ENCODE data around the gene GIGYF2. TPM values are rescaled to one million over a fixed set of nuclear protein-coding genes. Genes with fewer than 3 reads are reported as not detected.

GIGYF2 gene
- total and polyA plus RNA-seq, 2 of the 13 experiments (the other 11 are each of a cell fraction or from before 2014, with no cell fraction given), result 44.9 to 73.5 TPM

DNA sequence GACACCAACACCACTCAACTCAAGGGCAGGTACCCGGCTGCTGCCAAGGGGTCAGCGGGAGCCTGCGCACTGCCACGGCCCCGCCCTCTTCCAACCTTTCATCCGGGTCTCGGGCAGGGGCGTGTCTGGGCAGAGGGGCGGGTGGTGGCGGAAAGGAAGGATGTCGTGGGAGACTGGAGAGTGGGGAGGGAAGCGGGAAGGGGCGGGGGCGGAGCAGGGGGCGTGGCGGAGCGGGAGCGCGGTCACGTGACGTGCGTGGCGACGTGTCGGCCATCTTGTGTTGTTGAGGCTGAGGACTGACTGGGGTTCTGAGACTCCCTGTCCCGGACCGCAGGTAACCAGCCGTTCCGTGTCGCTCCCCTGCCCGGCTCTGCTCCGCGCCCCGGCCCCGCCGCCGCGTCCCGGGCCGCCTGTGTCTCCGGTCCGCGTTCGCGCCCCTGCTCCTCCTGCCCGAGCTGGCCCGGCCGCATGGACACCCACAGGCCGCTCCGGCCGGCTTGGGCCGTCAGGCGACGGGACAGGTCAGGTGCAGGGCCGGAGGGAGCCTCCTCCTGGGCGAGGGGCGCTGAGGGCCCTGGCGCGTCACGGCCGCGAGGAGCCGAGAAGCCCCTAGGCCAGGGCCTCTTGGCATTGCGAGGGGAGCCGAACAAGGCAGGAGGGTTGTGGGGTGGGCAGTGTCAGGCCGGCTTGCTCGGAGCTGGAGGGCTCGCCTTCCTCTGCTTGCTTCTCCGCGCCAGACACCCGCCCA, at the start of gene GIGYF2 (continued):
- no peak; the same call in 1 of the 2 replicates for TF ChIP-seq CCDC6 (CRISPR knock-in tag; IDR thresholded peaks at IDR 0.05)
- TF ChIP-seq, protein P1, sequence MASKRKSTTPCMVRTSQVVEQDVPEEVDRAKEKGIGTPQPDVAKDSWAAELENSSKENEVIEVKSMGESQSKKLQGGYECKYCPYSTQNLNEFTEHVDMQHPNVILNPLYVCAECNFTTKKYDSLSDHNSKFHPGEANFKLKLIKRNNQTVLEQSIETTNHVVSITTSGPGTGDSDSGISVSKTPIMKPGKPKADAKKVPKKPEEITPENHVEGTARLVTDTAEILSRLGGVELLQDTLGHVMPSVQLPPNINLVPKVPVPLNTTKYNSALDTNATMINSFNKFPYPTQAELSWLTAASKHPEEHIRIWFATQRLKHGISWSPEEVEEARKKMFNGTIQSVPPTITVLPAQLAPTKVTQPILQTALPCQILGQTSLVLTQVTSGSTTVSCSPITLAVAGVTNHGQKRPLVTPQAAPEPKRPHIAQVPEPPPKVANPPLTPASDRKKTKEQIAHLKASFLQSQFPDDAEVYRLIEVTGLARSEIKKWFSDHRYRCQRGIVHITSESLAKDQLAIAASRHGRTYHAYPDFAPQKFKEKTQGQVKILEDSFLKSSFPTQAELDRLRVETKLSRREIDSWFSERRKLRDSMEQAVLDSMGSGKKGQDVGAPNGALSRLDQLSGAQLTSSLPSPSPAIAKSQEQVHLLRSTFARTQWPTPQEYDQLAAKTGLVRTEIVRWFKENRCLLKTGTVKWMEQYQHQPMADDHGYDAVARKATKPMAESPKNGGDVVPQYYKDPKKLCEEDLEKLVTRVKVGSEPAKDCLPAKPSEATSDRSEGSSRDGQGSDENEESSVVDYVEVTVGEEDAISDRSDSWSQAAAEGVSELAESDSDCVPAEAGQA (IDR thresholded peaks at IDR 0.05; ENCODE audit: low read depth), result peak; percentile 87
- TF ChIP-seq, protein P1 (CRISPR knock-in tag; IDR thresholded peaks at IDR 0.05; ENCODE audit: borderline replicate concordance), result no peak
- no peak for TF ChIP-seq ZNF17 (CRISPR knock-in tag; IDR thresholded peaks at IDR 0.05)
- TF ChIP-seq, protein P2, sequence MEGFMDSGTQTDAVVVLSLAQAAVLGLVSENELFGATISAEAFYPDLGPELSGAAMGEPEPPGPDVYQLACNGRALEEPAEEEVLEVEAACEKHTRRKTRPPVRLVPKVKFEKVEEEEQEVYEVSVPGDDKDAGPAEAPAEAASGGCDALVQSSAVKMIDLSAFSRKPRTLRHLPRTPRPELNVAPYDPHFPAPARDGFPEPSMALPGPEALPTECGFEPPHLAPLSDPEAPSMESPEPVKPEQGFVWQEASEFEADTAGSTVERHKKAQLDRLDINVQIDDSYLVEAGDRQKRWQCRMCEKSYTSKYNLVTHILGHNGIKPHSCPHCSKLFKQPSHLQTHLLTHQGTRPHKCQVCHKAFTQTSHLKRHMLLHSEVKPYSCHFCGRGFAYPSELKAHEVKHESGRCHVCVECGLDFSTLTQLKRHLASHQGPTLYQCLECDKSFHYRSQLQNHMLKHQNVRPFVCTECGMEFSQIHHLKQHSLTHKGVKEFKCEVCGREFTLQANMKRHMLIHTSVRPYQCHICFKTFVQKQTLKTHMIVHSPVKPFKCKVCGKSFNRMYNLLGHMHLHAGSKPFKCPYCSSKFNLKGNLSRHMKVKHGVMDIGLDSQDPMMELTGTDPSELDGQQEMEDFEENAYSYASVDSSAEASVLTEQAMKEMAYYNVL (CRISPR knock-in tag; IDR thresholded peaks at IDR 0.05; ENCODE audit: borderline replicate concordance), result peak; percentile 12; the same call in 1 of the 2 replicates
- no peak for TF ChIP-seq NFE2 (CRISPR knock-in tag; IDR thresholded peaks at IDR 0.05)
- TF ChIP-seq, protein P3, sequence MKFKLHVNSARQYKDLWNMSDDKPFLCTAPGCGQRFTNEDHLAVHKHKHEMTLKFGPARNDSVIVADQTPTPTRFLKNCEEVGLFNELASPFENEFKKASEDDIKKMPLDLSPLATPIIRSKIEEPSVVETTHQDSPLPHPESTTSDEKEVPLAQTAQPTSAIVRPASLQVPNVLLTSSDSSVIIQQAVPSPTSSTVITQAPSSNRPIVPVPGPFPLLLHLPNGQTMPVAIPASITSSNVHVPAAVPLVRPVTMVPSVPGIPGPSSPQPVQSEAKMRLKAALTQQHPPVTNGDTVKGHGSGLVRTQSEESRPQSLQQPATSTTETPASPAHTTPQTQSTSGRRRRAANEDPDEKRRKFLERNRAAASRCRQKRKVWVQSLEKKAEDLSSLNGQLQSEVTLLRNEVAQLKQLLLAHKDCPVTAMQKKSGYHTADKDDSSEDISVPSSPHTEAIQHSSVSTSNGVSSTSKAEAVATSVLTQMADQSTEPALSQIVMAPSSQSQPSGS (CRISPR knock-in tag; IDR thresholded peaks at IDR 0.05), result no peak
- TF ChIP-seq NFYC (CRISPR knock-in tag; IDR thresholded peaks at IDR 0.05), result 0 out of 2 replicates have a peak, but pooled peaks have one; percentile 16
- peak; percentile 96 for TF ChIP-seq PHF8 (CRISPR knock-in tag; IDR thresholded peaks at IDR 0.05)
- TF ChIP-seq, protein P4, sequence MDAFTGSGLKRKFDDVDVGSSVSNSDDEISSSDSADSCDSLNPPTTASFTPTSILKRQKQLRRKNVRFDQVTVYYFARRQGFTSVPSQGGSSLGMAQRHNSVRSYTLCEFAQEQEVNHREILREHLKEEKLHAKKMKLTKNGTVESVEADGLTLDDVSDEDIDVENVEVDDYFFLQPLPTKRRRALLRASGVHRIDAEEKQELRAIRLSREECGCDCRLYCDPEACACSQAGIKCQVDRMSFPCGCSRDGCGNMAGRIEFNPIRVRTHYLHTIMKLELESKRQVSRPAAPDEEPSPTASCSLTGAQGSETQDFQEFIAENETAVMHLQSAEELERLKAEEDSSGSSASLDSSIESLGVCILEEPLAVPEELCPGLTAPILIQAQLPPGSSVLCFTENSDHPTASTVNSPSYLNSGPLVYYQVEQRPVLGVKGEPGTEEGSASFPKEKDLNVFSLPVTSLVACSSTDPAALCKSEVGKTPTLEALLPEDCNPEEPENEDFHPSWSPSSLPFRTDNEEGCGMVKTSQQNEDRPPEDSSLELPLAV (CRISPR knock-in tag; conservative IDR thresholded peaks at IDR 0.05; ENCODE audit: low read depth), result peak; percentile 79; the same call in 1 of the 2 replicates
- 0 out of 2 replicates have a peak, but pooled peaks have one; percentile 71 for TF ChIP-seq ZNF552 (CRISPR knock-in tag; IDR thresholded peaks at IDR 0.05; ENCODE audit: borderline replicate concordance)
- TF ChIP-seq SIN3B (IDR thresholded peaks at IDR 0.05; ENCODE audit: low read length), result no peak
- TF ChIP-seq ZFYVE20 (CRISPR knock-in tag; IDR thresholded peaks at IDR 0.05; ENCODE audit: borderline replicate concordance, low read depth), result peak; percentile 94; the same call in 1 of the 2 replicates
- no peak for TF ChIP-seq SRF (IDR thresholded peaks at IDR 0.05; ENCODE audit: low read depth, low read length)
- TF ChIP-seq FOSL1 (CRISPR knock-in tag; IDR thresholded peaks at IDR 0.05; ENCODE audit: borderline replicate concordance), result no peak
- TF ChIP-seq AKAP8 (CRISPR knock-in tag; IDR thresholded peaks at IDR 0.05), result peak; percentile 77; the same call in 1 of the 2 replicates
- 0 out of 2 replicates have a peak, but pooled peaks have one; percentile 19 for TF ChIP-seq ZNF792 (CRISPR knock-in tag; IDR thresholded peaks at IDR 0.05)
- TF ChIP-seq ARNT (IDR thresholded peaks at IDR 0.05), result no peak
- TF ChIP-seq FOXC1 (CRISPR knock-in tag; IDR thresholded peaks at IDR 0.05; ENCODE audit: borderline replicate concordance), result no peak; the same call in 1 of the 2 replicates
